Measurements from ENCODE around the gene ADARB1. TPM values are rescaled to one million over a fixed set of nuclear protein-coding genes. Genes with fewer than 3 reads are reported as not detected.

ADARB1 gene
- total RNA-seq, 2 experiments from 2014 or later: 6.6 to 20.5 TPM

DNA sequence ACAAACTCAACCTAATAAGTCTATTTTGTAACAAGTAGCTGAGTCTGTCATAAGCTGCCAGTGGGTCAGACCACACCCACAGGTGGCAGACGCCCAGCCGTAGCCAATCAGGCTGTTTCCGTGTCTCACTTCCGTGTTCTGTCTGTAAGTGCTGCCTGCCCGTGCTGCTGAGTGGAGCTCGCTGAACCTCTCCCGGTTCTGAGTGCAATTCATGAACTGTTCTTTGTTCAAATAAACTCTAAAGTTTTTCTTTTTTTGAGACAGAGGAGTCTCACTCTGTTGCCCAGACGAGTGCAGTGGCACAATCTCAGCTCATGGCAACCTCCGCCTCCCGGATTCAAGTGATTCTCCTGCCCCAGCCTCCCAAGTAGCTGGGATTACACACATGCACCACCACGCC, 188.2 kb downstream of the ADARB1 start:
- H3K4me3 ChIP-seq (ENCODE audit: low read depth, low read length, poor library complexity, severe bottlenecking): no peak overlapping the region
- no peak overlapping the region for H3K27ac ChIP-seq (ENCODE audit: low read depth, low read length, poor library complexity, severe bottlenecking)
- H3K4me1 ChIP-seq (ENCODE audit: insufficient read depth, low read length, poor library complexity, severe bottlenecking): no peaks in the 10 kb centered on the region
- TF ChIP-seq, protein P1, sequence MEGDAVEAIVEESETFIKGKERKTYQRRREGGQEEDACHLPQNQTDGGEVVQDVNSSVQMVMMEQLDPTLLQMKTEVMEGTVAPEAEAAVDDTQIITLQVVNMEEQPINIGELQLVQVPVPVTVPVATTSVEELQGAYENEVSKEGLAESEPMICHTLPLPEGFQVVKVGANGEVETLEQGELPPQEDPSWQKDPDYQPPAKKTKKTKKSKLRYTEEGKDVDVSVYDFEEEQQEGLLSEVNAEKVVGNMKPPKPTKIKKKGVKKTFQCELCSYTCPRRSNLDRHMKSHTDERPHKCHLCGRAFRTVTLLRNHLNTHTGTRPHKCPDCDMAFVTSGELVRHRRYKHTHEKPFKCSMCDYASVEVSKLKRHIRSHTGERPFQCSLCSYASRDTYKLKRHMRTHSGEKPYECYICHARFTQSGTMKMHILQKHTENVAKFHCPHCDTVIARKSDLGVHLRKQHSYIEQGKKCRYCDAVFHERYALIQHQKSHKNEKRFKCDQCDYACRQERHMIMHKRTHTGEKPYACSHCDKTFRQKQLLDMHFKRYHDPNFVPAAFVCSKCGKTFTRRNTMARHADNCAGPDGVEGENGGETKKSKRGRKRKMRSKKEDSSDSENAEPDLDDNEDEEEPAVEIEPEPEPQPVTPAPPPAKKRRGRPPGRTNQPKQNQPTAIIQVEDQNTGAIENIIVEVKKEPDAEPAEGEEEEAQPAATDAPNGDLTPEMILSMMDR (conservative IDR thresholded peaks at IDR 0.05; ENCODE audit: low read length): no peak
- no peak for TF ChIP-seq EZH2phosphoT487 (IDR thresholded peaks at IDR 0.05; ENCODE audit: borderline replicate concordance, low read depth, low read length)
- intact Hi-C loops (cut with micrococcal nuclease; ENCODE audit: unreplicated experiment): no loop called here
- no peaks in the 10 kb centered on the region for H3K79me2 ChIP-seq (ENCODE audit: insufficient read depth, low read depth, low read length)
- BruUV-seq (replicated peaks): no TSS peak
- 0 out of 2 replicates have a peak overlapping the region, but pooled peaks have one; percentile 2 for H2AFZ ChIP-seq (ENCODE audit: low read length)
- no peaks in the 10 kb centered on the region for H4K20me1 ChIP-seq (ENCODE audit: insufficient read depth, low read length)
- CTCF ChIA-PET (ENCODE audit: unreplicated experiment): no interaction called here
- peak; percentile 37 for DNase-seq (ENCODE audit: low spot score)
- no peaks in the 10 kb centered on the region for H3K9me2 ChIP-seq (ENCODE audit: insufficient read depth, low read length)
- POLR2A ChIA-PET: no interaction called here
- no peak overlapping the region for H3K4me2 ChIP-seq (ENCODE audit: low read length)
- no peaks in the 10 kb centered on the region for H3K9me3 ChIP-seq (ENCODE audit: low read length)
- H3K36me3 ChIP-seq (ENCODE audit: insufficient read depth, low read length): peaks cover 8% of the 10 kb centered on the region; the same call in 1 of the 2 replicates

DNA sequence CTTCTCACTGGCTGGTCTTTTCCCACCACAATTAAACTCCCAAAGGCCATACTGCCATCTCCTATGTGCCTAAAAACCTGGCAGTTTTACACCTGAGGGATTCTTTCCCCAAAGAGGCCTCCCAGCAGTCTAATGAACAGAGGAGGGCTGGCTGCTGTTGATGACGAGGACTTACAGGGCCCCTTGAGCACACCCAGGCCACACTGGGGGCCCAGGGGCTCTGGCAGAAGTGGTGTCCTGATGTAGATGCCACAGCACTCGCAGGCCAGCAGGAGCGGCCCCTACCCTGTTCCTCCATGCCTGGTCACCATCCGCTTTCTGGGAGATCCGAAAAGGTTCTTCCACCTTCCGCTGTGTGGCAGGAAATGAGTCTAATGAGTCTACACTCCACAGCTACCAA, 189.2 kb downstream of the ADARB1 start:
- BruUV-seq (replicated peaks): no TSS peak
- Histone ChIP-seq H4K20me1 (ENCODE audit: insufficient read depth, low read length) (no peaks in the 10 kb centered on the region), H3K4me1 (ENCODE audit: insufficient read depth, low read length, poor library complexity, severe bottlenecking) (no peaks in the 10 kb centered on the region), H3K9me2 (ENCODE audit: insufficient read depth, low read length) (no peaks in the 10 kb centered on the region), H3K4me2 (ENCODE audit: low read length) (no peak overlapping the region), H2AFZ (ENCODE audit: low read length) (no peak overlapping the region), H3K79me2 (ENCODE audit: insufficient read depth, low read depth, low read length) (no peaks in the 10 kb centered on the region), H3K36me3 (ENCODE audit: insufficient read depth, low read length) (peaks cover 9% of the 10 kb centered on the region; the same call in 1 of the 2 replicates), H3K27ac (ENCODE audit: low read depth, low read length, poor library complexity, severe bottlenecking) (no peak overlapping the region), H3K4me3 (ENCODE audit: low read depth, low read length, poor library complexity, severe bottlenecking) (no peak overlapping the region), H3K9me3 (ENCODE audit: low read length) (no peaks in the 10 kb centered on the region)
- no peak for DNase-seq (ENCODE audit: low spot score)
- CTCF ChIA-PET (ENCODE audit: unreplicated experiment): no interaction called here
- intact Hi-C loops (cut with micrococcal nuclease; ENCODE audit: unreplicated experiment): no loop called here
- POLR2A ChIA-PET: no interaction called here
- TF ChIP-seq, protein P1 (conservative IDR thresholded peaks at IDR 0.05; ENCODE audit: low read length): no peak
- TF ChIP-seq EZH2phosphoT487 (IDR thresholded peaks at IDR 0.05; ENCODE audit: borderline replicate concordance, low read depth, low read length): no peak

DNA sequence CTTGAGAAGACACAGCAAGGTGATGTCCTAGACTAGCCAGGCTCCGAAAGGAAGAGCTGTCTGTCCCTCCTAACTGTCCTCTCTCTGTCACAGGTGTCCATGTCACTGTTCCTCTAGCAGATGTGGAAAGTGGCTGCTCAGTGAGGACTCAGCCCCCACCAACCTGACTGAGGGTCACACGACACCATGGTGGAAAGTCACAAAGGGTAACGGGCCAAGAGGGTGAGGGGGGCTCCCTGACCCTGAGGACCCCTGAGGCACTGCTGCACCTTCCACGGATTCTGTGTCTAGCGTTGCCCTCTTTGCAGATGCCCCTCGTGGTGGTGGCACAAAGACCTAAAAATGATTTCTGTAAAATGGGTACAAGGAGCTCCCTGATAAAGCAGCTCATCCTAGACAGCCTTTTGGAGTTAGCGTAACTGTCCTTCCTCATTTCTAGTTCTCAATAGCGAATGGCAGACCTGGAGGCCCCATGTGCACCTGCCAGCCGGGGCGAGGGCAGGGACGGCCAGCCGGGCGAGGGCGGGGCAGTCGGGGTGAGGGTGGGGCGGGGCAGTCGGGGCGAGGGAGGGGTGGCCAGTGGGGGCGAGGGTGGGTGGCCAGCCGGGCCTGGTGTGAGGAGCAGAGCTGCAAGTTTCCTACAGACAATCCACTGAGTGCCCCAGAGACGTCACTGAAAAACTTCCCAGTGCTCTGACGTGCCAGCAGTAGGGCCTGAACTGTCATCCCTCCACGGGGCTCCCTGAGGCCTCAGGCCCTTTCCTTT, 189.9 kb downstream of the ADARB1 start:
- no peak for DNase-seq (ENCODE audit: low spot score)
- Histone ChIP-seq H3K27ac (ENCODE audit: low read depth, low read length, poor library complexity, severe bottlenecking) (no peak overlapping the region), H3K4me2 (ENCODE audit: low read length) (no peak overlapping the region), H2AFZ (ENCODE audit: low read length) (no peak overlapping the region), H3K36me3 (ENCODE audit: insufficient read depth, low read length) (peaks cover 9% of the 10 kb centered on the region; the same call in 1 of the 2 replicates), H3K9me3 (ENCODE audit: low read length) (no peaks in the 10 kb centered on the region), H3K79me2 (ENCODE audit: insufficient read depth, low read depth, low read length) (no peaks in the 10 kb centered on the region), H4K20me1 (ENCODE audit: insufficient read depth, low read length) (no peaks in the 10 kb centered on the region), H3K4me3 (ENCODE audit: low read depth, low read length, poor library complexity, severe bottlenecking) (no peak overlapping the region), H3K9me2 (ENCODE audit: insufficient read depth, low read length) (no peaks in the 10 kb centered on the region), H3K4me1 (ENCODE audit: insufficient read depth, low read length, poor library complexity, severe bottlenecking) (no peaks in the 10 kb centered on the region)
- ChIA-PET CTCF (ENCODE audit: unreplicated experiment) (interaction anchor here (0.8 kb wide), 1 partner anchor 1207 kb away, joined by 3 read pairs; no protein-coding TSS in a partner anchor), POLR2A (interaction anchor here (0.6 kb wide), 1 partner anchor 938 kb away, joined by 4 read pairs; no protein-coding TSS in a partner anchor)
- TF ChIP-seq, protein P1 (conservative IDR thresholded peaks at IDR 0.05; ENCODE audit: low read length): no peak
- TF ChIP-seq EZH2phosphoT487 (IDR thresholded peaks at IDR 0.05; ENCODE audit: borderline replicate concordance, low read depth, low read length): no peak
- intact Hi-C loops (cut with micrococcal nuclease; ENCODE audit: unreplicated experiment): no loop called here
- BruUV-seq (replicated peaks): no TSS peak

All from OCI-LY7 (cell line).